ENCODE data around the gene GRIN2A. TPM values are rescaled to one million over a fixed set of nuclear protein-coding genes. Genes with fewer than 3 reads are reported as not detected.

The GRIN2A gene
- total RNA-seq, 1 donor from 2014 or later: not detected

DNA sequence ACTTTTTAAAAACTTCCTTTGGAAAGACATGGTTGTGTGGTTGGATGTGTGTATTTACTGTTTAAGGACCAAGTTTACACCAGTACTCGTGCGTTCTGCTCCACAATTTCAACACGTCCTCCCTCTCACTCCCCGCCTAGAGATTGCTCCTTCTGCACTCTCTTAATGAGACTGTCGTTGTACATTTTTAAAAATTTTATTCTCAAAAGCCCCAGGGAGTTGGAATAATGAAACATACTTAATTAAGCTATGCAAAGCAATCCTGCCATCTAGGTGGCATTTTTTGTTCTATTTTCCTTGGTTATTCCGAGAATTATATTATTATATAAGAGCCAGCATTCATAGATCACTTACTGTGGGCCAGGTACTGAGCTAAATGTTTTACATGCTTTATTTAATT, 264.5 kb downstream of the GRIN2A start:
- TF ChIP-seq, protein P1, sequence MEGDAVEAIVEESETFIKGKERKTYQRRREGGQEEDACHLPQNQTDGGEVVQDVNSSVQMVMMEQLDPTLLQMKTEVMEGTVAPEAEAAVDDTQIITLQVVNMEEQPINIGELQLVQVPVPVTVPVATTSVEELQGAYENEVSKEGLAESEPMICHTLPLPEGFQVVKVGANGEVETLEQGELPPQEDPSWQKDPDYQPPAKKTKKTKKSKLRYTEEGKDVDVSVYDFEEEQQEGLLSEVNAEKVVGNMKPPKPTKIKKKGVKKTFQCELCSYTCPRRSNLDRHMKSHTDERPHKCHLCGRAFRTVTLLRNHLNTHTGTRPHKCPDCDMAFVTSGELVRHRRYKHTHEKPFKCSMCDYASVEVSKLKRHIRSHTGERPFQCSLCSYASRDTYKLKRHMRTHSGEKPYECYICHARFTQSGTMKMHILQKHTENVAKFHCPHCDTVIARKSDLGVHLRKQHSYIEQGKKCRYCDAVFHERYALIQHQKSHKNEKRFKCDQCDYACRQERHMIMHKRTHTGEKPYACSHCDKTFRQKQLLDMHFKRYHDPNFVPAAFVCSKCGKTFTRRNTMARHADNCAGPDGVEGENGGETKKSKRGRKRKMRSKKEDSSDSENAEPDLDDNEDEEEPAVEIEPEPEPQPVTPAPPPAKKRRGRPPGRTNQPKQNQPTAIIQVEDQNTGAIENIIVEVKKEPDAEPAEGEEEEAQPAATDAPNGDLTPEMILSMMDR (IDR thresholded peaks at IDR 0.05): no peak
- DNase-seq (ENCODE audit: extremely low spot score, unreplicated experiment): no peak
- Mint-ChIP-seq H3K27me3 (ENCODE audit: unreplicated experiment) (no peaks in the 10 kb centered on the region), H3K27ac (ENCODE audit: unreplicated experiment) (no peak overlapping the region), H3K9me3 (ENCODE audit: unreplicated experiment) (peaks cover 4% of the 10 kb centered on the region), H3K36me3 (ENCODE audit: unreplicated experiment) (no peaks in the 10 kb centered on the region), H3K4me1 (ENCODE audit: unreplicated experiment) (no peaks in the 10 kb centered on the region), H3K4me3 (ENCODE audit: unreplicated experiment) (no peak overlapping the region)

- Mint-ChIP-seq H3K27ac (ENCODE audit: unreplicated experiment) (no peak overlapping the region), H3K36me3 (ENCODE audit: unreplicated experiment) (no peaks in the 10 kb centered on the region), H3K4me1 (ENCODE audit: unreplicated experiment) (no peaks in the 10 kb centered on the region), H3K27me3 (ENCODE audit: unreplicated experiment) (no peaks in the 10 kb centered on the region), H3K4me3 (ENCODE audit: unreplicated experiment) (no peak overlapping the region), H3K9me3 (ENCODE audit: unreplicated experiment) (peaks cover 4% of the 10 kb centered on the region)
- DNase-seq (ENCODE audit: extremely low spot score, unreplicated experiment): no peak
- TF ChIP-seq, protein P1 (IDR thresholded peaks at IDR 0.05): no peak
Measured at GRCh38 chr16:9913604-9914326, 268.5 kb downstream of the GRIN2A start.

DNA sequence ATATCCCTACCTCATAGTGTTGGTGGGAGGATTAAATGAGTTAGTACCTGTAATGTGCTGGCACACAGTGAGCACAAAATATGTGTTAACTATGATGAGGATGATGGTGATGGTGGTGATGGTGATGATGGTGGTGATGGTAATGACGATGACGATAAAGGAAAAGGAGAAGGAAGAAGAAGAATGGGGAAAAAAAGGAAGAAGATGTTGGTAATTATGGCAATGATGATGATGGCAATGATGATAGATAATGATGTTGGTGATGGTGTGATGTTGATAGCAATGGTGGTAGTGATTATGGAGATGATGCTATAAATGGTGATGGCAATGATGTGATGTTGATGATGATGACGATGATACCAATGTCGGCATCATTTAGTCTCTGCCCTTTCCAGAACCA, 270.2 kb downstream of the GRIN2A start:
- Mint-ChIP-seq H3K36me3 (ENCODE audit: unreplicated experiment) (no peaks in the 10 kb centered on the region), H3K4me3 (ENCODE audit: unreplicated experiment) (no peak overlapping the region), H3K4me1 (ENCODE audit: unreplicated experiment) (no peaks in the 10 kb centered on the region), H3K9me3 (ENCODE audit: unreplicated experiment) (peaks cover 1% of the 10 kb centered on the region), H3K27ac (ENCODE audit: unreplicated experiment) (no peak overlapping the region), H3K27me3 (ENCODE audit: unreplicated experiment) (no peaks in the 10 kb centered on the region)
- no peak for DNase-seq (ENCODE audit: extremely low spot score, unreplicated experiment)
- TF ChIP-seq, protein P1 (IDR thresholded peaks at IDR 0.05): no peak

DNA sequence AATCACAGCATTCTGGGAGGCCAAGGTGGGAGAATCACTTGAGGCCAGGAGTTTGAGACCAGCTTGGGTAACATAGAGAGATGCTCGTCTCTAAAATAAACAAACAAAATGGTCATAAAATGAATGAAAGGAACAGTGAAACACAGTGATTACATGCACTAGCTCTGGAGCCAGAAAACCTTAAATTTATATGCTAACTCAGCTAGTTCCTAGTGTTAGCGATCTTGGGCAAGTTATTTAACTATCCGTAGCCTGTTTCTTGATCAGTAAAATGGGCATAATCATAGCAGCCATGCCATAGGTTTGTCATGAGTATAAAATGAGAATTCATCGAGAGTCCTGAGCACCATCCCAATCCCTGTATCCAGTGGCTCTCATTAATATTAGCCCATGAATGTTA, 271.0 kb downstream of the GRIN2A start:
- Mint-ChIP-seq H3K36me3 (ENCODE audit: unreplicated experiment) (no peaks in the 10 kb centered on the region), H3K9me3 (ENCODE audit: unreplicated experiment) (peaks cover 1% of the 10 kb centered on the region), H3K27ac (ENCODE audit: unreplicated experiment) (no peak overlapping the region), H3K27me3 (ENCODE audit: unreplicated experiment) (no peaks in the 10 kb centered on the region), H3K4me1 (ENCODE audit: unreplicated experiment) (no peaks in the 10 kb centered on the region), H3K4me3 (ENCODE audit: unreplicated experiment) (no peak overlapping the region)
- TF ChIP-seq, protein P1 (IDR thresholded peaks at IDR 0.05): no peak
- no peak for DNase-seq (ENCODE audit: extremely low spot score, unreplicated experiment)

DNA sequence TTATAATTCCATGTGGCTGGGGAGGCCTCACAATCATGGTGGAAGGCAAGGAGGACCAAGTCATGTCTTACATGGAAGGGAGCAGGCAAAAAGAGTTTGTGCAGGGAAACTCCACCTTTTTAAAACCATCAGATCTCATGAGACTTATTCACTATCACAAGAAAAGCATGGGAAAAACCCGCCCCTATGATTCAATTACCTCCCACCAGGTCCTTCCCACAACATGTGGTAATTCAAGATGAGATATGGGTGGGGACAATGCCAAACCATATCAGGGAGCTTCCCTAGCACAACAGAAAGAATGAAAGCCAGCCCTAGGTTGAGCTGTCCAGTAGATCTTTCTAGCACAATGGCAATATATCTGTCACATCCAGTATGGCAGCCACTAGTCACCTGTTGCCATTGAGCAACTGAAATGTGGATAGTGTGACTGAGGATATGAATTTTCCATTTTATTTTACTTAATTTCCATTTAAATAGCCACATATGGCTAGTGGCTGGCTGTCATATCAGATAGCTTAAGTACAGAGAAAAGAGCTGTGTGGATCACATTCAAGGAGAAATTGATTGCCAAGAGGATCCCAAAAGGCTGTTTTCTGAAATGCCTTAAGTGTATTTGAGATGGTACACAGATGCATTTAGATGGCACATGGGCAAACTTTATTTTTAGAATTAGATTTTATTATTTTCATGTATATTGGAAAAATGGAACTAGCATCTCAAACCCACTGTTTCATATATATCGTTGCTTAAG, 273.0 kb downstream of the GRIN2A start:
- no peak overlapping the region for H3K27ac Mint-ChIP-seq (ENCODE audit: unreplicated experiment)
- no peak overlapping the region for H3K4me3 Mint-ChIP-seq (ENCODE audit: unreplicated experiment)
- H3K36me3 Mint-ChIP-seq (ENCODE audit: unreplicated experiment): no peaks in the 10 kb centered on the region
- TF ChIP-seq, protein P1 (IDR thresholded peaks at IDR 0.05): no peak
- H3K9me3 Mint-ChIP-seq (ENCODE audit: unreplicated experiment): peaks cover 10% of the 10 kb centered on the region
- no peak for DNase-seq (ENCODE audit: extremely low spot score, unreplicated experiment)
- H3K4me1 Mint-ChIP-seq (ENCODE audit: unreplicated experiment): no peaks in the 10 kb centered on the region
- no peaks in the 10 kb centered on the region for H3K27me3 Mint-ChIP-seq (ENCODE audit: unreplicated experiment)
